Measurements from ENCODE around the gene CEMP1. TPM values are rescaled to one million over a fixed set of nuclear protein-coding genes. Genes with fewer than 3 reads are reported as not detected.

The CEMP1 gene
- total and polyA plus RNA-seq, 8 donors = 0.12 to 1.2 (median 0.71) TPM

- no peak overlapping the region for H3K4me3 ChIP-seq
Measured at GRCh38 chr16:2508722-2509400, 22.3 kb downstream of the CEMP1 start.

GRCh38 chr16:2507665-2508064, 23.5 kb downstream of the CEMP1 start:
- FAIRE-seq (no peak), DNase-seq (peak in 2 of 6 donors; percentile 29 to 54), ATAC-seq (peak in 2 of 4 donors; percentile 58 to 64)
- Histone ChIP-seq H3K27me3 (no peaks in the 10 kb centered on the region), H3K27ac (peak overlapping the region in 2 of 4 donors; percentile 55 to 60), H3K9me3 (no peaks in the 10 kb centered on the region), H3K4me3 (no peak overlapping the region), H3K36me3 (peaks cover 0 to 5% (median 0%) of the 10 kb centered on the region in 3 donors), H3K4me1 (peaks cover 2 to 5% (median 4%) of the 10 kb centered on the region in 3 donors)
- no peak for TF ChIP-seq CTCF (IDR thresholded peaks at IDR 0.05)
- WGBS, 2 donors = 91 to 94% methylated on average over 11 of the region's 11 CpGs
- intact Hi-C loops (cut with DNase I) = no loop called here

More at GRCh38 chr16:2508722-2509400, 22.3 kb downstream of the CEMP1 start:
- no peak for TF ChIP-seq CTCF (IDR thresholded peaks at IDR 0.05)
- H3K4me1 ChIP-seq = peaks cover 9 to 11% (median 9%) of the 10 kb centered on the region in 3 donors
- H3K36me3 ChIP-seq = peaks cover 0 to 5% (median 0%) of the 10 kb centered on the region in 3 donors
- WGBS, 2 donors = 87 to 91% methylated on average over 18 of the region's 18 CpGs
- no peak for FAIRE-seq
- no peaks in the 10 kb centered on the region for H3K27me3 ChIP-seq
- intact Hi-C loops (cut with DNase I) = no loop called here
- DNase-seq = peak in 2 of 6 donors; percentile 31 to 47
- ATAC-seq = no peak
- no peaks in the 10 kb centered on the region for H3K9me3 ChIP-seq
- no peak overlapping the region for H3K27ac ChIP-seq

- WGBS, 2 donors = 86 to 90% methylated on average over 14 of the region's 14 CpGs
- TF ChIP-seq CTCF (IDR thresholded peaks at IDR 0.05) = no peak
- H3K36me3 ChIP-seq = peaks cover 0 to 5% (median 0%) of the 10 kb centered on the region in 3 donors
- intact Hi-C loops (cut with DNase I) = no loop called here
- peak overlapping the region in 2 of 4 donors; percentile 55 to 60 for H3K27ac ChIP-seq
- H3K9me3 ChIP-seq = no peaks in the 10 kb centered on the region
- ATAC-seq (peak in 2 of 4 donors; percentile 13 to 59), FAIRE-seq (no peak), DNase-seq (peak in 2 of 6 donors; percentile 53 to 58)
- no peaks in the 10 kb centered on the region for H3K27me3 ChIP-seq
- H3K4me3 ChIP-seq = no peak overlapping the region
- peaks cover 0 to 4% (median 0%) of the 10 kb centered on the region in 3 donors for H3K4me1 ChIP-seq
Measured at GRCh38 chr16:2507052-2507659, 24.1 kb downstream of the CEMP1 start.

GRCh38 chr16:2505695-2506094, 25.5 kb downstream of the CEMP1 start:
- H3K9me3 ChIP-seq = no peaks in the 10 kb centered on the region
- DNase-seq (peak in 1 of 6 donors; percentile 22), FAIRE-seq (no peak), ATAC-seq (no peak)
- H3K36me3 ChIP-seq = peaks cover 0 to 5% (median 0%) of the 10 kb centered on the region in 3 donors
- H3K27me3 ChIP-seq = no peaks in the 10 kb centered on the region
- H3K27ac ChIP-seq = no peak overlapping the region
- H3K4me3 ChIP-seq = no peak overlapping the region
- no peak for TF ChIP-seq CTCF (IDR thresholded peaks at IDR 0.05)
- 86 to 91% methylated on average over 14 of the region's 14 CpGs for WGBS, 2 donors
- H3K4me1 ChIP-seq = peaks cover 3 to 15% (median 5%) of the 10 kb centered on the region in 3 donors
- intact Hi-C loops (cut with DNase I) = no loop called here
